Nephron progenitor cell (in vitro differentiated cells): ENCODE results near the gene PARN.

Experiments
- DNase-seq: peaks from one replicate; pipeline ENCODE4 v3.0.0; 2021
- H3K27ac Mint-ChIP-seq: 2 replicates; pipeline ENCODE4 v1.8.0; 2021; ENCODE audit warnings: mild to moderate bottlenecking, moderate library complexity, mixed read lengths
- H3K27me3 Mint-ChIP-seq: 2 replicates; pipeline ENCODE4 v1.8.0; 2021; ENCODE audit warnings: mild to moderate bottlenecking, low read depth, mixed read lengths; ENCODE audit not compliant: poor library complexity
- H3K36me3 Mint-ChIP-seq: 2 replicates; pipeline ENCODE4 v1.8.0; 2021; ENCODE audit warnings: low read depth, mixed read lengths
- H3K4me1 Mint-ChIP-seq: 2 replicates; pipeline ENCODE4 v1.8.0; 2021; ENCODE audit warnings: mixed read lengths
- H3K4me3 Mint-ChIP-seq: 2 replicates; pipeline ENCODE4 v1.8.0; 2021; ENCODE audit warnings: mild to moderate bottlenecking, moderate library complexity, mixed read lengths
- H3K9me3 Mint-ChIP-seq: 2 replicates; pipeline ENCODE4 v1.8.0; 2021; ENCODE audit warnings: mild to moderate bottlenecking, moderate library complexity, mixed read lengths
- TF ChIP-seq, protein P1 (sequence below): fragments of 200-600 bp; sonication (generic); IDR thresholded peaks from 2 replicates; pipeline ENCODE4 v1.5.0; 2021; ENCODE audit warnings: antibody characterized with exemption

Gene PARN

GRCh38 chr16:14514967-14515366, 115.1 kb downstream of the PARN start:
- TF ChIP-seq, protein P1, sequence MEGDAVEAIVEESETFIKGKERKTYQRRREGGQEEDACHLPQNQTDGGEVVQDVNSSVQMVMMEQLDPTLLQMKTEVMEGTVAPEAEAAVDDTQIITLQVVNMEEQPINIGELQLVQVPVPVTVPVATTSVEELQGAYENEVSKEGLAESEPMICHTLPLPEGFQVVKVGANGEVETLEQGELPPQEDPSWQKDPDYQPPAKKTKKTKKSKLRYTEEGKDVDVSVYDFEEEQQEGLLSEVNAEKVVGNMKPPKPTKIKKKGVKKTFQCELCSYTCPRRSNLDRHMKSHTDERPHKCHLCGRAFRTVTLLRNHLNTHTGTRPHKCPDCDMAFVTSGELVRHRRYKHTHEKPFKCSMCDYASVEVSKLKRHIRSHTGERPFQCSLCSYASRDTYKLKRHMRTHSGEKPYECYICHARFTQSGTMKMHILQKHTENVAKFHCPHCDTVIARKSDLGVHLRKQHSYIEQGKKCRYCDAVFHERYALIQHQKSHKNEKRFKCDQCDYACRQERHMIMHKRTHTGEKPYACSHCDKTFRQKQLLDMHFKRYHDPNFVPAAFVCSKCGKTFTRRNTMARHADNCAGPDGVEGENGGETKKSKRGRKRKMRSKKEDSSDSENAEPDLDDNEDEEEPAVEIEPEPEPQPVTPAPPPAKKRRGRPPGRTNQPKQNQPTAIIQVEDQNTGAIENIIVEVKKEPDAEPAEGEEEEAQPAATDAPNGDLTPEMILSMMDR, result no peak
- Mint-ChIP-seq H3K4me3 (no peak overlapping the region), H3K4me1 (no peaks in the 10 kb centered on the region), H3K27me3 (peaks cover 2% of the 10 kb centered on the region), H3K27ac (no peak overlapping the region), H3K9me3 (no peaks in the 10 kb centered on the region), H3K36me3 (peaks cover 7% of the 10 kb centered on the region)
- DNase-seq, result no peak

- H3K27ac Mint-ChIP-seq, result no peak overlapping the region
- H3K27me3 Mint-ChIP-seq, result peaks cover 2% of the 10 kb centered on the region
- H3K4me3 Mint-ChIP-seq, result no peak overlapping the region
- H3K4me1 Mint-ChIP-seq, result no peaks in the 10 kb centered on the region
- TF ChIP-seq, protein P1, result no peak
- H3K36me3 Mint-ChIP-seq, result peaks cover 7% of the 10 kb centered on the region
- no peak for DNase-seq
- no peaks in the 10 kb centered on the region for H3K9me3 Mint-ChIP-seq
Measured at GRCh38 chr16:14513389-14514107, 116.5 kb downstream of the PARN start.

DNA sequence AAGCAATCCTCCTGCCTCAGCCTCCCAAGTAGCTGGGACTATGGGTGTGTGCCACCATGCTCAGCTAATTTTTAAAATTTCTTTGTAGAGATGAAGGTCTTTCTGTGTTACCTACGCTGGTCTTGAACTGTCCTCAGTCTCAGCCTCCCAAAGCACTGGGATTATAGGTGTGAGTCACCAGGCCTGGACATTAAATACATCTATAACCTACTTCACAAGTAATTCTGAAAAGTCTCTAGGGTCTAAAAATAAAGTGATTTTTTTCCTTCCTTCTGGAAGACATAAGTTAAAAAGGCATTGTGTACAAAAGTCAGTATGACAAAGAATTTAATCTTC, 118.3 kb downstream of the PARN start:
- TF ChIP-seq, protein P1, result no peak
- Mint-ChIP-seq H3K36me3 (peaks cover 7% of the 10 kb centered on the region), H3K27ac (no peak overlapping the region), H3K9me3 (no peaks in the 10 kb centered on the region), H3K4me1 (no peaks in the 10 kb centered on the region), H3K4me3 (no peak overlapping the region), H3K27me3 (peaks cover 2% of the 10 kb centered on the region)
- DNase-seq, result no peak

GRCh38 chr16:14510939-14511799, 118.9 kb downstream of the PARN start:
- no peak overlapping the region for H3K4me3 Mint-ChIP-seq
- DNase-seq, result no peak
- H3K36me3 Mint-ChIP-seq, result peaks cover 7% of the 10 kb centered on the region

GRCh38 chr16:14510581-14510938, 119.5 kb downstream of the PARN start:
- Mint-ChIP-seq H3K9me3 (no peaks in the 10 kb centered on the region), H3K27me3 (no peaks in the 10 kb centered on the region), H3K27ac (no peak overlapping the region), H3K36me3 (peaks cover 7% of the 10 kb centered on the region), H3K4me3 (no peak overlapping the region), H3K4me1 (no peaks in the 10 kb centered on the region)
- TF ChIP-seq, protein P1, result no peak
- no peak for DNase-seq

More at GRCh38 chr16:14510939-14511799, 118.9 kb downstream of the PARN start:
- no peaks in the 10 kb centered on the region for H3K4me1 Mint-ChIP-seq
- no peaks in the 10 kb centered on the region for H3K9me3 Mint-ChIP-seq
- H3K27me3 Mint-ChIP-seq, result peaks cover 2% of the 10 kb centered on the region
- no peak overlapping the region for H3K27ac Mint-ChIP-seq
- TF ChIP-seq, protein P1, result no peak
